Measurements from ENCODE around the gene UBC.
"Not testable (repeated sequence)": the region's sequence is repeated elsewhere in the genome, so short reads cannot be mapped to it uniquely, and the experiment has no call there.

Gene UBC

GRCh38 chr12:124915239-124916236, 1.1 kb upstream of the UBC start:
- no peak for DNase-seq (ENCODE audit: low read depth in 2 of 2)

DNA sequence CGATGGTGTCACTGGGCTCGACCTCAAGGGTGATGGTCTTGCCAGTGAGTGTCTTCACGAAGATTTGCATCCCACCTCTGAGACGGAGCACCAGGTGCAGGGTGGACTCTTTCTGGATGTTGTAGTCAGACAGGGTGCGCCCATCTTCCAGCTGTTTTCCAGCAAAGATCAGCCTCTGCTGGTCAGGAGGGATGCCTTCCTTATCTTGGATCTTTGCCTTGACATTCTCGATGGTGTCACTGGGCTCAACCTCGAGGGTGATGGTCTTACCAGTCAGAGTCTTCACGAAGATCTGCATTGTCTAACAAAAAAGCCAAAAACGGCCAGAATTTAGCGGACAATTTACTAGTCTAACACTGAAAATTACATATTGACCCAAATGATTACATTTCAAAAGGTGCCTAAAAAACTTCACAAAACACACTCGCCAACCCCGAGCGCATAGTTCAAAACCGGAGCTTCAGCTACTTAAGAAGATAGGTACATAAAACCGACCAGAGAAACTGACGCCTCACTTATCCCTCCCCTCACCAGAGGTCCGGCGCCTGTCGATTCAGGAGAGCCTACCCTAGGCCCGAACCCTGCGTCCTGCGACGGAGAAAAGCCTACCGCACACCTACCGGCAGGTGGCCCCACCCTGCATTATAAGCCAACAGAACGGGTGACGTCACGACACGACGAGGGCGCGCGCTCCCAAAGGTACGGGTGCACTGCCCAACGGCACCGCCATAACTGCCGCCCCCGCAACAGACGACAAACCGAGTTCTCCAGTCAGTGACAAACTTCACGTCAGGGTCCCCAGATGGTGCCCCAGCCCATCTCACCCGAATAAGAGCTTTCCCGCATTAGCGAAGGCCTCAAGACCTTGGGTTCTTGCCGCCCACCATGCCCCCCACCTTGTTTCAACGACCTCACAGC, 717 bp downstream of the UBC start:
- DNase-seq (ENCODE audit: low read depth in 2 of 2), result peak; percentile 80 to 89

- DNase-seq (ENCODE audit: low read depth in 2 of 2), result not testable (repeated sequence)
Observed at GRCh38 chr12:124912529-124913287, 1.7 kb downstream of the UBC start.

GRCh38 chr12:124911521-124911920, 2.9 kb downstream of the UBC start:
- not testable (repeated sequence) for DNase-seq (ENCODE audit: low read depth in 2 of 2)

DNA sequence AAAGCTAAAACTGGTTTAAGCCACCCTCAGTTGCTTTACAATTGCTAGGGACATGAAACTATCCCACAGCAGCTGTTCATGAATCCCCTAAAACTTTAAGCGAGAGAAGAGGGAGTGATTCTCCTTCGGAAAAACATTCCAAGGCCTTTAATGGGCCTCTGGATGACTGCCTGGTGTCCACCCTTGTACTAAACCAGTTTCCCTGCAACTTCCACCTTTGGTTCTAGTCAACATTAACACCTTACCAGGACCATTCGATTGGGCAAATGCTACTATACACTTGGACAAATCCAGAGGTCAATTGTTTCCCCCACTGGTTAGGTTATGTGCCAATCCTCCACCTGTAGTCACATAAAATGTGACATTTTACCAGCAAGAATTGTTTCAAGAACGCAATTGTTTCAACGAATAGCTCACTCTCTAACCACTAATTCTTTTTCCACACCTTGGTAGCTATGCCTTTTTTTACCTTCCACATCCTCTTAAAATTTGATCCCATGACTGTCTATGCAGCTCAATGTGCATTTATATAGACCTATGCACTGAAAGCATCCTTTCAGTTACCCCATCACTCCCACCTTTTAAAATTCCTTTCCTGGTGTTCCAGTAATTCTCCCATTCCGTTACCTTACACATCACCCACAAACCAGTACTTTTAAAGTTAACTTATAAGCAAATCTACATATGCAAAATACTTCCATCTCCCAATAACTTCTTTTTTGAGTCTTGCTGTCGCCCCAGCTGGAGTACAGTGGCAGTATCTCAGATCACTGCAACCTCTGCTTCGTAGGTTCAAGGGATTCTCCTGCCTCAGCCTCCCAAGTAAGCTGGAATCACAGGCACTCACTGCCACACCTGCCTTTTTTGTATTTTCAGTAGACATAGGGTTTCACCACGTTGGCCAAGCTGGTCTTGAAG, 3.6 kb downstream of the UBC start:
- DNase-seq (ENCODE audit: low read depth in 2 of 2), result no peak

- no peak for DNase-seq (ENCODE audit: low read depth in 2 of 2)
Observed at GRCh38 chr12:124909831-124910560, 4.5 kb downstream of the UBC start.

GRCh38 chr12:124906606-124907261, 7.7 kb downstream of the UBC start:
- DNase-seq (ENCODE audit: low read depth in 2 of 2), result peak; percentile 73 to 74

DNA sequence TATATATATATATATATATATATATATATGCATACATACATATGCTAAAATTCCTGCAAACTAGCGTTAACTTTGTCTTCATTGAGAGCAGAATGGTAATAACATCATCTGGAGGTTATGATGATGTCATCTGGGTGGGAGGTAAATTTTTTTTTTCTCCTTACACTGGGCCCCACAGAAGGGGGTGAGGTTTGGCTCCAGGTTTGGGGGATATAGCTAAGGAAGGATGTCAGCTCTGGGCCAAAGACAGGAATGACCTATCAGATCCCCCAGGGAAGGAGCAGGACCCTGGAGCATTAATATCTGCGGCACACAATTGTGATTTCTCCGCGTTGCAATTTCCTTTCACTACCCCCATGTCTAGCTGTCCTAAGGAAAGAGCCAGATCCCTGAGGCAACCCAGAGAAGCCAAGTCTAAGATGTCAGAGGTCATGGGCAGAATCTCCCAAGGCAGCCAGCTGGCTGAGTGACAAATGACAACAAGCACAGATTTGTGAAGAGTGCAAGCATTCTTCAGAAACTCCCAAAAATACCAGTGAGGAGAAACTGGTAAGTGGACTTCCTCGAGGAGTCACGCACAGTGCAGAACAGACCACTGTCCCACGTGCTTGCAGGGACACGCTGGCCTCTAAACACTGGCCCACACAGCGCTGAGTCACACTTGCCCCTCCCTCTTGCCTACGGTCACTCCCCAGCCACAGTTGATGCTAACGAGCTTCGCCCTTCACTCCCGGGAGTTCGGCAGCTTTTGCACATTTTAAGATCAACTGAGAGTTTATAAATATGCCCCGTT, 9.9 kb downstream of the UBC start:
- no peak for DNase-seq (ENCODE audit: low read depth in 2 of 2)

DNA sequence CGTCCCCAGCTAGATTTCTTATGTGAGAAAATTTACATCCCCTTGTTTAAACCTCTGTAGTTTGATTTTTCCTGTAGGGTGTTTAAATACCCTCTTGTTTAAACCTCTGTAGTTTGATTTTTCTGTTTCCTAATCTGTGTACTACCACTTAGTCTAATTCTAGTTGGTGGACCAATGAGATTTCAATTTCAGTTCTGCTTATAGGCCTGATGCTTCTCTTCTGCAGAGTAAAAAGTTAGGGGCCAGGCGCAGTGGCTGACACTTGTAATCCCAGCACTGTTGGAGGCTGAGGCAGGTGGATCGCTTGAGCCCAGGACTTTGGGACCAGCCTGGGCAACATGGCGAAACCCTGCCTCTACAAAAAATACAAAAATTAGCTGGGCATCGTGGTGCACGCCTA, 11.5 kb downstream of the UBC start:
- DNase-seq (ENCODE audit: low read depth in 2 of 2), result no peak

DNA sequence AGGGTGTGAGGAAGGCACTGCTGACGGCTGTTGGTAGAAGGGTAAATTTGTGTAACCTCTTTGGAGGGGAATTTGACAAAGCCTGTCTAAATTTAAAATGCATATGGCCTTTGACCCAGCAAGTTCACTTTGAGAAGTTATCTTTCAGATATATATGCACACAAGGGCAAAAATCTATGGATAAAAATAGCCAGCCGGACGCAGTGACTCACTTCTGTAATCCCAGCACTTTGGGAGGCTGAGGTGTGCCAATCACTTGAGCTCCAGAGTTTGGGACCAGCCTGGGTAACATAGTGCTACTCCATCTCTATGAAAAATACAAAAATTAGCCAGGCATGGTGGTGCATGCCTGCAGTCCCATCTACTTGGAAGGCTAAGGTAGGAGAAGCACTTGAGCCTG, 13.4 kb downstream of the UBC start:
- no peak for DNase-seq (ENCODE audit: low read depth in 2 of 2)

GRCh38 chr12:124900345-124900795, 14.1 kb downstream of the UBC start:
- DNase-seq (ENCODE audit: low read depth in 2 of 2), result not testable (repeated sequence)

- no peak for DNase-seq (ENCODE audit: low read depth in 2 of 2)
Observed at GRCh38 chr12:124898923-124899294, 15.5 kb downstream of the UBC start.

DNA sequence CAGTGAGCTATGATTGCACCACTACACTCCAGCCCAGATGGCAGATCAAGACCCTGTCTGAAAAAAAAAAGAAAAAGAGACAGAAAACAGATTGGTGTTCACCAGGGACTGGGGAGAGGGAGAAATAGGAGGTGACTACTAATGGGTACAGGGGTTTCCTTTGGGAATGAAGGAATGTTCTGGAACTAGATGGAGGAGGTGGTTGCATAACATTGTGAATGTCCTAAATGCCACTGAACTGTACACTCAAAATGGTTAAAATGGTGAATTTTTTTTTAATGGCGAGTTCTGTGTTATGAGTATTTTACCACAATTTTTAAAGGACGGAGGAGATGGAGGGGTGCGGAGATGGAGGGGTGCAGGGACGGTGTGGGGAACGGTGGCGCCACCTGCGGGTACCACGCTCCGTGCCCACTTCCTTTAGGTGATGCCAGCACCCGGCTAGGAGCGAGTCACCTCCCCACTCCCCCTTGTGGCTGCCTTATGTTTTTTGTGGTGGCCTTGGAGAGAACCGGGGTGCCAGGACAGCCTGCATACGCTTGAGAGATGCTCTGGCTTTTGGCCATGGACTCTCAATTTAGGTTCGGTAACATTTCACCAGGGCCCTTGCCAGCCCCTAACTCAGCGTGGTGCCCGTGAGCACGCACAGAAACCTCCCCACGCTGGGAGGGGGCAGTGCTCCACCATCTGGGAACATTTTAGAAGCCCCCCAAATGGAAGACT, 16.1 kb downstream of the UBC start:
- peak in 1 of 2 donors; percentile 45 for DNase-seq (ENCODE audit: low read depth in 2 of 2)

DNA sequence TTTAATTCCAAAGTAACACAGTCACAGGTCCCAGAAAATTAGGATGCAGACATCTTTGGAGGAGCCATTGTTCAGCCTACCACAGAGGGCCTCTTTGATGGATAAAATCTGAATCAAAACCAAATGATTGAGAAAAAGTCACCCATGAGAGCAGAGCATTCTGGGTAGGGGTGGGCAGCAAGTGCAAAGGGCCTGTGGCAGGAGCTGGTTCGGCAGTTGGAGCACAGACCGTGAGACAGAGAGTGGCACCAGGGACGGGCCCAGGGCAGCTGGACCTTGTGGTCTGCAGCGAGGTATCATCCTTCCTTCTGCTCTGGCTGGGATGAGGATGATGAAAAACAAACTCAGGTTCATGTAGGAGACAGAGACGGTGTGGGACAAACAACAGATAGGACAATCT, 18.0 kb downstream of the UBC start:
- DNase-seq (ENCODE audit: low read depth in 2 of 2), result no peak

DNA sequence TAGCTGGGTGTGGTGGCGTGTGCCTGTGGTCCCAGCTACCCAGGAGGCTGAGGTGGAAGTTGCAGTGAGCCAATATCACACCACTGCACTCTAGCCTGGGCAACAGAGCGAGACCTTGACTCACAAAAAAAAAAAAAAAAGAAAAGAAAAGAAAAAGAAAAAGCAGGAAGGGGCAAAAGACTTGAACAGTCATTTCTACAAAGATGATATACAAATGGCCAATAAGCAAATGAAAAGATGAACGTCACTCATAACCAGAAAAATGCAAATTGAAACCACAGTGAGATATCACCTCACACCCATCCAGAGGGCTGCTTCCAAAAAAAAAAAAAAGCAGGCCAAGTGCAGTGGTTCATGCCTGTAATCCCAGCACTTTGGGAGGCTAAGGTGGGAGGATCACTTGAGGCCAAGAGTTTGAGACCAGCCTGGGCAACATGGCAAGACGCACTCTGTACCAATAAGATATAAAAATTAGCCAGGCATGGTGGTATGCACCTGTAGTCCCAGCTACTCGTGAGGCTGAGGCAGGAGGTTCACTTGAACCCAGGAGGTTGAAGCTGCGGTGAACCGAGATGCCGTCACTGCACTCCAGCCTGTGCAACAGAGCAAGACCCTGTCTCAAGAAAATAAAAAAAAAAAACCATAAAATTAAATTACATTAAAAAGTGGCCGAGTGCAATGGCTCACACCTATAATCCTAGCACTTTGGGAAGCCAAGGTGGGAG, 20.5 kb downstream of the UBC start:
- DNase-seq (ENCODE audit: low read depth in 2 of 2), result no peak

DNA sequence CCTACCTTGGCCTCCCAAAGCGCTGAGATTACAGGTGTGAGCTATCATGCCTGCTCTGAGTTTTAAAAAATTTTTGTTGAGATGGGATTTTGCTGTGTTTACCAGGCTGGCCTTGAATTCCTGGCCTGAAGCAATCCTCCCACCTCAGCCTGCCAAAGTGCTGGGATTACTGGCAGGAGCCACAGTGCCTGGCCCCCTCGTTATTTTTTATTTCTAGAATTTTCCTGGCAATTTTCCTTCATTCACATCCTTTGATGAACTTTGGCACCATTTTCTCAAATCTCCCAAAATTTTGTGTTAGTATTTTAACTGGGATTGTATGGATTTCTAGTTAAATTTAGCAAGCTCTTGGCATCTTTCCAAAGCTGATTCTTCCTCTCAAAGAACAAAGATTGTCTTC, 26.2 kb downstream of the UBC start:
- DNase-seq (ENCODE audit: low read depth in 2 of 2), result no peak

GRCh38 chr12:124887766-124888165, 26.7 kb downstream of the UBC start:
- DNase-seq (ENCODE audit: low read depth in 2 of 2), result not testable (repeated sequence)

Measured in stimulated activated CD8-positive, alpha-beta memory T cell treated with anti-CD3 and anti-CD28 coated beads, Interleukin-2, amount 100 ng/mL, for 1 hour (primary cell).